HL-60 (cell line): ENCODE data around the gene PYGB.

Experiments used
- DNase-seq, 2 experiments: peaks; one replicate each; pipeline ENCODE4 v3.0.0-alpha.2; 2010 to 2020; ENCODE audit warnings: low read depth in 1 of 2, low spot score in 1 of 2
- H3K27ac ChIP-seq: fragments of 250-450 bp; sonication (Bioruptor Pico); replicated peaks from 2 replicates; pipeline ENCODE4 v1.5.1; 2020; ENCODE audit warnings: mild to moderate bottlenecking, moderate library complexity
- H3K27me3 ChIP-seq: fragments of 250-450 bp; sonication (Bioruptor Pico); 2 replicates; pipeline ENCODE4 v1.5.1; 2021; ENCODE audit warnings: mild to moderate bottlenecking, moderate library complexity; ENCODE audit not compliant: insufficient read depth, poor library complexity, severe bottlenecking
- H3K4me3 ChIP-seq: replicated peaks from 2 replicates; pipeline ENCODE4 v1.5.1; 2011; ENCODE audit warnings: mild to moderate bottlenecking, control low read depth, low read length; ENCODE audit not compliant: insufficient read depth
- GABPA ChIP-seq: IDR thresholded peaks from 2 replicates; pipeline ENCODE4 v1.6.1; 2012; ENCODE audit warnings: low read depth
- POLR2AphosphoS5 ChIP-seq: IDR thresholded peaks from 2 replicates; pipeline ENCODE4 v1.6.1; 2012; ENCODE audit warnings: low read depth
- SPI1 ChIP-seq: IDR thresholded peaks from 2 replicates; pipeline ENCODE4 v1.6.1; 2012; ENCODE audit warnings: low read depth, mild to moderate bottlenecking, borderline replicate concordance
- TF ChIP-seq, protein P1 (sequence below): IDR thresholded peaks from 2 replicates; pipeline ENCODE4 v1.6.1; 2012; ENCODE audit warnings: low read depth; ENCODE audit not compliant: insufficient replicate concordance
- TF ChIP-seq, protein P2 (sequence below): IDR thresholded peaks from one replicate; pipeline ENCODE4 v1.5.1; 2011; ENCODE audit warnings: low read length, control low read depth, inconsistent platforms; ENCODE audit not compliant: insufficient read depth

The PYGB gene

DNA sequence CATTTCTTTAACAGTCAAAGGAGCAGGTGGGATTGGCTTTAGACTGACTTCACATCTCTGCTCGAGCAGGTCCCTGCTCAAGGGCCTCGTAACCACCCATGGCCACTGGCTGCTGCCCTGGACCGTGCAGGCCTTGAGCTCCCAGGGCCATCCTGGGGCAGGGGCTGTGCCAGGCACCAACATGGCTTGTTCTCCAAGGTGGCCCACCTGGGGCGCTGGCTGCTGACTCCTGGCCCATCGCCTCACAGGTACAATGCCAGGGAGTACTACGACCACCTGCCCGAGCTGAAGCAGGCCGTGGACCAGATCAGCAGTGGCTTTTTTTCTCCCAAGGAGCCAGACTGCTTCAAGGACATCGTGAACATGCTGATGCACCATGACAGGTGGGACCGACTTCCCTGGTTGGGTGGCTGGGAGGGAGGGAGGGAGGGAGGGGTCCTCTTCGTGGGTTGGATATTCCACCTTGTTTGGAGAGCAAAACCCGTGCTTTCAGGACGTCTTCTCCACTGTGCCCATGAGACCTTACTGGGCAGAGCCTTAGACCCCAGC lies 46.1 kb downstream of the PYGB start:
- no peak overlapping the region for H3K4me3 ChIP-seq
- no peak for TF ChIP-seq GABPA
- TF ChIP-seq SPI1: no peak
- TF ChIP-seq, protein P1, sequence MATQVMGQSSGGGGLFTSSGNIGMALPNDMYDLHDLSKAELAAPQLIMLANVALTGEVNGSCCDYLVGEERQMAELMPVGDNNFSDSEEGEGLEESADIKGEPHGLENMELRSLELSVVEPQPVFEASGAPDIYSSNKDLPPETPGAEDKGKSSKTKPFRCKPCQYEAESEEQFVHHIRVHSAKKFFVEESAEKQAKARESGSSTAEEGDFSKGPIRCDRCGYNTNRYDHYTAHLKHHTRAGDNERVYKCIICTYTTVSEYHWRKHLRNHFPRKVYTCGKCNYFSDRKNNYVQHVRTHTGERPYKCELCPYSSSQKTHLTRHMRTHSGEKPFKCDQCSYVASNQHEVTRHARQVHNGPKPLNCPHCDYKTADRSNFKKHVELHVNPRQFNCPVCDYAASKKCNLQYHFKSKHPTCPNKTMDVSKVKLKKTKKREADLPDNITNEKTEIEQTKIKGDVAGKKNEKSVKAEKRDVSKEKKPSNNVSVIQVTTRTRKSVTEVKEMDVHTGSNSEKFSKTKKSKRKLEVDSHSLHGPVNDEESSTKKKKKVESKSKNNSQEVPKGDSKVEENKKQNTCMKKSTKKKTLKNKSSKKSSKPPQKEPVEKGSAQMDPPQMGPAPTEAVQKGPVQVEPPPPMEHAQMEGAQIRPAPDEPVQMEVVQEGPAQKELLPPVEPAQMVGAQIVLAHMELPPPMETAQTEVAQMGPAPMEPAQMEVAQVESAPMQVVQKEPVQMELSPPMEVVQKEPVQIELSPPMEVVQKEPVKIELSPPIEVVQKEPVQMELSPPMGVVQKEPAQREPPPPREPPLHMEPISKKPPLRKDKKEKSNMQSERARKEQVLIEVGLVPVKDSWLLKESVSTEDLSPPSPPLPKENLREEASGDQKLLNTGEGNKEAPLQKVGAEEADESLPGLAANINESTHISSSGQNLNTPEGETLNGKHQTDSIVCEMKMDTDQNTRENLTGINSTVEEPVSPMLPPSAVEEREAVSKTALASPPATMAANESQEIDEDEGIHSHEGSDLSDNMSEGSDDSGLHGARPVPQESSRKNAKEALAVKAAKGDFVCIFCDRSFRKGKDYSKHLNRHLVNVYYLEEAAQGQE: no peak
- TF ChIP-seq POLR2AphosphoS5: no peak
- TF ChIP-seq, protein P2, sequence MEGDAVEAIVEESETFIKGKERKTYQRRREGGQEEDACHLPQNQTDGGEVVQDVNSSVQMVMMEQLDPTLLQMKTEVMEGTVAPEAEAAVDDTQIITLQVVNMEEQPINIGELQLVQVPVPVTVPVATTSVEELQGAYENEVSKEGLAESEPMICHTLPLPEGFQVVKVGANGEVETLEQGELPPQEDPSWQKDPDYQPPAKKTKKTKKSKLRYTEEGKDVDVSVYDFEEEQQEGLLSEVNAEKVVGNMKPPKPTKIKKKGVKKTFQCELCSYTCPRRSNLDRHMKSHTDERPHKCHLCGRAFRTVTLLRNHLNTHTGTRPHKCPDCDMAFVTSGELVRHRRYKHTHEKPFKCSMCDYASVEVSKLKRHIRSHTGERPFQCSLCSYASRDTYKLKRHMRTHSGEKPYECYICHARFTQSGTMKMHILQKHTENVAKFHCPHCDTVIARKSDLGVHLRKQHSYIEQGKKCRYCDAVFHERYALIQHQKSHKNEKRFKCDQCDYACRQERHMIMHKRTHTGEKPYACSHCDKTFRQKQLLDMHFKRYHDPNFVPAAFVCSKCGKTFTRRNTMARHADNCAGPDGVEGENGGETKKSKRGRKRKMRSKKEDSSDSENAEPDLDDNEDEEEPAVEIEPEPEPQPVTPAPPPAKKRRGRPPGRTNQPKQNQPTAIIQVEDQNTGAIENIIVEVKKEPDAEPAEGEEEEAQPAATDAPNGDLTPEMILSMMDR: no peak
- no peaks in the 10 kb centered on the region for H3K27me3 ChIP-seq
- H3K27ac ChIP-seq: no peak overlapping the region
- DNase-seq: no peak

DNA sequence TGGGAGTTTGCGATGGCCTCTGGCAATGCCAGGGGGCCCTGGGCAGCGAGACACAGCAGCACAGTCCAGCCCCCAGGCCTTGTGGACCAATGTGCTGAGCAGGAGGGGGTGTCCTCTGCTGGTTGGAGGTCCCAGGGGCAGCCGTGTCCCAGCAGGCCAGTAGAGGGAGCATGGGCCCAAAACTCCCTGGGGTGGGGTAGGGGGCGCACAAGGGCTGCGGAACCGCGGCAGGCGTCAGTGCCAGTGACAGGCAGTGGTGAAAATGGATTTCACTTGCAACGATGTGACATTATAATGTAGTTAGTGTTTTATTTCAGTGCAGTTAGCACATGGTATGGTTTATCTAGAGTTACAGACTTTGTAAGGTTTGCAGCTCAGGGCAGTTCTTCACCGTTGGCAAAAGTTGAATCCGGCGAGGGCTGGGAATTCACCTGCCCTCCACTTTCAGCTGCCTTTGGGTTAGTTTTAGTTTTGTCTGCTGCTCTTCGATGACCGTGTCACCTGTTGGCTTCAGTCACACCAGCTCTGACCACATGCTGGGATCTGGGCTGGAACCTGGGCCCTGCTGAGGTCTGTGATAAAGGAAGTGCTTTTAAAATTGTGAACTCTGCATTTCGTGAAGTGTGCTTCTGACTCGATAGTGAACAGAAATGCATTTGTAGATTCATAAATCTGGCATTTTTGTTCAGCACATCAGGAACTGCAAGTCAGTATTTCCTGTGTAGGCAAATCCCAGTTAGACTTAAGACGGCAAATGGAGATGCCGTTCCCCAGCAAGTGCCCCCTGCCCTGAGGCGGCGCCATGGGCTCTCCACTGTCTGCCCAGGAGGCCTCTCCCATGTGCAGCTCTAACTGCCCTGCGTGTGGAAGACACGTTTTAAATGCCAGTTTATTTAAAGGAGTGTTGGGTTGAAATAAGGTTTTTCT lies 46.8 kb downstream of the PYGB start:
- Histone ChIP-seq H3K4me3 (no peak overlapping the region), H3K27ac (no peak overlapping the region), H3K27me3 (no peaks in the 10 kb centered on the region)
- DNase-seq: peak in 1 of 2 experiments; percentile 61
- no peak for TF ChIP-seq SPI1
- no peak; the same call in 1 of the 2 replicates for TF ChIP-seq POLR2AphosphoS5
- TF ChIP-seq GABPA: no peak
- TF ChIP-seq, protein P2: peak; percentile 74
- TF ChIP-seq, protein P1: no peak

DNA sequence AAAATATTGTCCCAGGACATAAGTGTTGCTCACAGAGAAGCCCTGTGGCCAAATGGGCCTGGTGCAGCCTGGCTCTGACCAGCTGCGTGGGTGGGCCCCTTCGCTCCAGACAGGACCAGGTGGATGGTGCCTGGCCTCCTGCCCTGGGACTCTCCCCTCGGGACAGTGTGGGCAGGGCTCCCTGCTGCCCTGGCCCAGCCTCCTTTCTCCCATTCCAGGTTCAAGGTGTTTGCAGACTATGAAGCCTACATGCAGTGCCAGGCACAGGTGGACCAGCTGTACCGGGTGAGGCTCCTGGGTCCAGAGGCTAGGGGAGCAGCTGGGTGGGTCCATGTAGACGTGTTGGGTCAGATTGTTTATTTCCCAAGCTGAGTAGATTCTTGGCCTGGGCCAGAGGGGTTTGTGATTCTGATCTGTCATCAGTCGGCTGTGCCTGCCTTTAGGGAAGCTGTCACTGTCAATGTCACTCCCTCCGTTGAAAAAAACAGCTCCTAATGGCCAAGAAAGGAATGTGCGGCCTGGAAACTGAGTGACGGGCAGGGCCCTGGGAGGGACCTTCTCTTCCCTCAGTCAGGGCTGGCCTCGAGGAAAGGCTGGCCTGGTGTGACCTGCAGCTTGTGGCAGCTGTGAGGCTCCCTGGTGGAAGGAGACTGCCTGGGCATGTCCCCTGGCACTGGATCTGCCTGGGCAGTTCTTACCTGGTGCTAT lies 47.7 kb downstream of the PYGB start:
- TF ChIP-seq, protein P1: no peak
- no peak for TF ChIP-seq SPI1
- TF ChIP-seq GABPA: no peak
- TF ChIP-seq, protein P2: no peak
- no peak; the same call in 1 of the 2 replicates for TF ChIP-seq POLR2AphosphoS5
- DNase-seq: no peak
- no peaks in the 10 kb centered on the region for H3K27me3 ChIP-seq
- no peak overlapping the region for H3K4me3 ChIP-seq
- H3K27ac ChIP-seq: no peak overlapping the region
